ENCODE measurements around the gene SPATA31C1. TPM values are rescaled to one million over a fixed set of nuclear protein-coding genes. Genes with fewer than 3 reads are reported as not detected.

SPATA31C1 gene
- total RNA-seq, 2 experiments from 2014 or later: not detected

GRCh38 chr9:87891754-87892153, 26.0 kb upstream of the SPATA31C1 start:
- CTCF ChIA-PET (ENCODE audit: unreplicated experiment): no interaction called here
- intact Hi-C loops (cut with micrococcal nuclease; ENCODE audit: unreplicated experiment): no loop called here
- POLR2A ChIA-PET: no interaction called here
- DNase-seq (ENCODE audit: low spot score): no peak
- Histone ChIP-seq H4K20me1 (ENCODE audit: insufficient read depth, low read length) (no peaks in the 10 kb centered on the region), H3K36me3 (ENCODE audit: insufficient read depth, low read length) (no peaks in the 10 kb centered on the region), H3K79me2 (ENCODE audit: insufficient read depth, low read depth, low read length) (no peaks in the 10 kb centered on the region), H3K27ac (ENCODE audit: low read depth, low read length, poor library complexity, severe bottlenecking) (no peak overlapping the region), H3K4me3 (ENCODE audit: low read depth, low read length, poor library complexity, severe bottlenecking) (no peak overlapping the region), H3K9me2 (ENCODE audit: insufficient read depth, low read length) (no peaks in the 10 kb centered on the region), H3K4me2 (ENCODE audit: low read length) (no peak overlapping the region), H3K9me3 (ENCODE audit: low read length) (no peaks in the 10 kb centered on the region), H3K4me1 (ENCODE audit: insufficient read depth, low read length, poor library complexity, severe bottlenecking) (no peaks in the 10 kb centered on the region), H2AFZ (ENCODE audit: low read length) (no peak overlapping the region)
- no TSS peak for BruUV-seq (replicated peaks)
- TF ChIP-seq CTCF (conservative IDR thresholded peaks at IDR 0.05; ENCODE audit: low read length) (no peak), EZH2phosphoT487 (IDR thresholded peaks at IDR 0.05; ENCODE audit: borderline replicate concordance, low read depth, low read length) (no peak)

- no peaks in the 10 kb centered on the region for H3K79me2 ChIP-seq (ENCODE audit: insufficient read depth, low read depth, low read length)
- no peak for DNase-seq (ENCODE audit: low spot score)
- no peaks in the 10 kb centered on the region for H3K36me3 ChIP-seq (ENCODE audit: insufficient read depth, low read length)
- TF ChIP-seq CTCF (conservative IDR thresholded peaks at IDR 0.05; ENCODE audit: low read length) (no peak), EZH2phosphoT487 (IDR thresholded peaks at IDR 0.05; ENCODE audit: borderline replicate concordance, low read depth, low read length) (no peak)
- H2AFZ ChIP-seq (ENCODE audit: low read length): no peak overlapping the region
- H3K27ac ChIP-seq (ENCODE audit: low read depth, low read length, poor library complexity, severe bottlenecking): no peak overlapping the region
- no peaks in the 10 kb centered on the region for H4K20me1 ChIP-seq (ENCODE audit: insufficient read depth, low read length)
- no peak overlapping the region for H3K4me3 ChIP-seq (ENCODE audit: low read depth, low read length, poor library complexity, severe bottlenecking)
- POLR2A ChIA-PET: no interaction called here
- no peaks in the 10 kb centered on the region for H3K9me3 ChIP-seq (ENCODE audit: low read length)
- no peak overlapping the region for H3K4me2 ChIP-seq (ENCODE audit: low read length)
- CTCF ChIA-PET (ENCODE audit: unreplicated experiment): no interaction called here
- no peaks in the 10 kb centered on the region for H3K4me1 ChIP-seq (ENCODE audit: insufficient read depth, low read length, poor library complexity, severe bottlenecking)
- no TSS peak for BruUV-seq (replicated peaks)
- H3K9me2 ChIP-seq (ENCODE audit: insufficient read depth, low read length): no peaks in the 10 kb centered on the region
- intact Hi-C loops (cut with micrococcal nuclease; ENCODE audit: unreplicated experiment): no loop called here
Measured at GRCh38 chr9:87892956-87893355, 24.8 kb upstream of the SPATA31C1 start.

- no peaks in the 10 kb centered on the region for H4K20me1 ChIP-seq (ENCODE audit: insufficient read depth, low read length)
- H3K4me2 ChIP-seq (ENCODE audit: low read length): no peak overlapping the region
- H3K9me3 ChIP-seq (ENCODE audit: low read length): no peaks in the 10 kb centered on the region
- ChIA-PET CTCF (ENCODE audit: unreplicated experiment) (no interaction called here), POLR2A (no interaction called here)
- H3K36me3 ChIP-seq (ENCODE audit: insufficient read depth, low read length): no peaks in the 10 kb centered on the region
- H3K27ac ChIP-seq (ENCODE audit: low read depth, low read length, poor library complexity, severe bottlenecking): no peak overlapping the region
- no peaks in the 10 kb centered on the region for H3K79me2 ChIP-seq (ENCODE audit: insufficient read depth, low read depth, low read length)
- H3K4me3 ChIP-seq (ENCODE audit: low read depth, low read length, poor library complexity, severe bottlenecking): no peak overlapping the region
- H2AFZ ChIP-seq (ENCODE audit: low read length): no peak overlapping the region
- BruUV-seq (replicated peaks): no TSS peak
- TF ChIP-seq CTCF (conservative IDR thresholded peaks at IDR 0.05; ENCODE audit: low read length) (no peak), EZH2phosphoT487 (IDR thresholded peaks at IDR 0.05; ENCODE audit: borderline replicate concordance, low read depth, low read length) (no peak)
- DNase-seq (ENCODE audit: low spot score): no peak
- intact Hi-C loops (cut with micrococcal nuclease; ENCODE audit: unreplicated experiment): no loop called here
- no peaks in the 10 kb centered on the region for H3K4me1 ChIP-seq (ENCODE audit: insufficient read depth, low read length, poor library complexity, severe bottlenecking)
- no peaks in the 10 kb centered on the region for H3K9me2 ChIP-seq (ENCODE audit: insufficient read depth, low read length)
Measured at GRCh38 chr9:87894998-87895625, 22.6 kb upstream of the SPATA31C1 start.
